ENCODE results near the gene RBMS3.

DNA sequence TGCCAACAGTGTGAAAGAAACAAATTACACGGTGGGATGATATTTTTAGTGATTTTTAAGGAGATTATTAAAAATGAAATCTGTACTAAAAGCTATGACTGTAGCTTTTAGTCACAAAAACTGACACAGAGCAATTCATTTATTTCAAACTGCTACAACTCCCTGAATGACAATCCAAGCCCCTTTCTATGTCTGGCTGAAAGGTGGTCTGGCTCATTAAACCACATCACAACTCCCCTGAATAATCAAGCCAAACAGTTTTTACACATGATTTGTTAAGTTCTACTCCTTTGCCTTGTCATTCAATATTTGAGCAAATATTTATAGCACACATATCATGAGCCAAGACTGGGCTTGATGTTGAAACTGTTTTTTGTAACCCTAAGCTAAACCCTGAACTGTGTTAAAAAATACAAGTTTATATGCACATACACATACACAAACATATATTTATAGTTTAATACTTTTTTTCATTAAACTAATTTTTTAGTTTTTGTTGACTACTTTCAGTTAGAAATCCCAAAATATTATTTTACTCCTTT is 125.5 kb downstream of the RBMS3 start:
- no peak for TF ChIP-seq EZH2 (IDR thresholded peaks at IDR 0.05; ENCODE audit: borderline replicate concordance, low read depth, low read length, poor library complexity, severe bottlenecking)
- TF ChIP-seq, protein P1, sequence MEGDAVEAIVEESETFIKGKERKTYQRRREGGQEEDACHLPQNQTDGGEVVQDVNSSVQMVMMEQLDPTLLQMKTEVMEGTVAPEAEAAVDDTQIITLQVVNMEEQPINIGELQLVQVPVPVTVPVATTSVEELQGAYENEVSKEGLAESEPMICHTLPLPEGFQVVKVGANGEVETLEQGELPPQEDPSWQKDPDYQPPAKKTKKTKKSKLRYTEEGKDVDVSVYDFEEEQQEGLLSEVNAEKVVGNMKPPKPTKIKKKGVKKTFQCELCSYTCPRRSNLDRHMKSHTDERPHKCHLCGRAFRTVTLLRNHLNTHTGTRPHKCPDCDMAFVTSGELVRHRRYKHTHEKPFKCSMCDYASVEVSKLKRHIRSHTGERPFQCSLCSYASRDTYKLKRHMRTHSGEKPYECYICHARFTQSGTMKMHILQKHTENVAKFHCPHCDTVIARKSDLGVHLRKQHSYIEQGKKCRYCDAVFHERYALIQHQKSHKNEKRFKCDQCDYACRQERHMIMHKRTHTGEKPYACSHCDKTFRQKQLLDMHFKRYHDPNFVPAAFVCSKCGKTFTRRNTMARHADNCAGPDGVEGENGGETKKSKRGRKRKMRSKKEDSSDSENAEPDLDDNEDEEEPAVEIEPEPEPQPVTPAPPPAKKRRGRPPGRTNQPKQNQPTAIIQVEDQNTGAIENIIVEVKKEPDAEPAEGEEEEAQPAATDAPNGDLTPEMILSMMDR (conservative IDR thresholded peaks at IDR 0.05; ENCODE audit: low read depth, low read length) = no peak

Measured in A673 (cell line).